Measurements from ENCODE around the gene IFNL4. TPM values are rescaled to one million over a fixed set of nuclear protein-coding genes. Genes with fewer than 3 reads are reported as not detected.
"Not testable (repeated sequence)": the region's sequence is repeated elsewhere in the genome, so short reads cannot be mapped to it uniquely, and the experiment has no call there.

IFNL4 gene
- total RNA-seq, 2 experiments from 2014 or later: not detected

GRCh38 chr19:39251081-39251480 lies 2.4 kb upstream of the IFNL4 start:
- ChIA-PET CTCF (no interaction called here), POLR2A (no interaction called here)
- Mint-ChIP-seq H3K4me3 (no peak overlapping the region), H3K9me3 (no peaks in the 10 kb centered on the region), H3K27ac (no peak overlapping the region), H3K36me3 (ENCODE audit: low read depth) (no peaks in the 10 kb centered on the region), H3K27me3 (peaks cover 10% of the 10 kb centered on the region), H3K4me1 (peaks cover 4% of the 10 kb centered on the region)
- no peak for DNase-seq

- peaks cover 4% of the 10 kb centered on the region for H3K4me1 Mint-ChIP-seq
- H3K27ac Mint-ChIP-seq: no peak overlapping the region
- peaks cover 7% of the 10 kb centered on the region for H3K27me3 Mint-ChIP-seq
- H3K9me3 Mint-ChIP-seq: no peaks in the 10 kb centered on the region
- no peak for DNase-seq
- H3K4me3 Mint-ChIP-seq: no peak overlapping the region
- ChIA-PET CTCF (interaction anchor here (0.6 kb wide), 1 partner anchor 36 kb away, joined by 6 read pairs; no protein-coding TSS in a partner anchor), POLR2A (no interaction called here)
- no peaks in the 10 kb centered on the region for H3K36me3 Mint-ChIP-seq (ENCODE audit: low read depth)
Observed at GRCh38 chr19:39247701-39248664, 673 bp downstream of the IFNL4 start.

- H3K27ac Mint-ChIP-seq: no peak overlapping the region
- peaks cover 4% of the 10 kb centered on the region for H3K4me1 Mint-ChIP-seq
- H3K9me3 Mint-ChIP-seq: no peaks in the 10 kb centered on the region
- no peaks in the 10 kb centered on the region for H3K36me3 Mint-ChIP-seq (ENCODE audit: low read depth)
- POLR2A ChIA-PET: no interaction called here
- CTCF ChIA-PET: interaction anchor here (0.6 kb wide), 1 partner anchor 36 kb away, joined by 6 read pairs; no protein-coding TSS in a partner anchor
- peaks cover 7% of the 10 kb centered on the region for H3K27me3 Mint-ChIP-seq
- no peak for DNase-seq
- H3K4me3 Mint-ChIP-seq: no peak overlapping the region
Observed at GRCh38 chr19:39246951-39247669, 1.5 kb downstream of the IFNL4 start.

- POLR2A ChIA-PET; DNase-seq; H3K27me3 Mint-ChIP-seq; H3K4me1 Mint-ChIP-seq; H3K4me3 Mint-ChIP-seq; H3K27ac Mint-ChIP-seq; H3K36me3 Mint-ChIP-seq (ENCODE audit: low read depth); CTCF ChIA-PET; H3K9me3 Mint-ChIP-seq: not testable (repeated sequence)
Observed at GRCh38 chr19:39245166-39245565, 3.5 kb downstream of the IFNL4 start.

GRCh38 chr19:39244410-39245100 lies 4.1 kb downstream of the IFNL4 start, which contains the start of gene IFNL3:
TSS of gene IFNL3 (minus strand) at chr19:39245006. CDS start at chr19:39244967, 39 bp downstream.
- H3K9me3 Mint-ChIP-seq; H3K4me3 Mint-ChIP-seq; H3K27me3 Mint-ChIP-seq; DNase-seq; POLR2A ChIA-PET; CTCF ChIA-PET; H3K4me1 Mint-ChIP-seq; H3K27ac Mint-ChIP-seq; H3K36me3 Mint-ChIP-seq (ENCODE audit: low read depth): not testable (repeated sequence)

GRCh38 chr19:39243741-39244140 lies 4.9 kb downstream of the IFNL4 start:
- H3K4me1 Mint-ChIP-seq; H3K36me3 Mint-ChIP-seq (ENCODE audit: low read depth); CTCF ChIA-PET; H3K4me3 Mint-ChIP-seq; H3K9me3 Mint-ChIP-seq; POLR2A ChIA-PET; DNase-seq; H3K27ac Mint-ChIP-seq; H3K27me3 Mint-ChIP-seq: not testable (repeated sequence)

- Mint-ChIP-seq H3K9me3 (no peaks in the 10 kb centered on the region), H3K36me3 (ENCODE audit: low read depth) (no peaks in the 10 kb centered on the region), H3K27ac (no peak overlapping the region), H3K4me1 (peaks cover 21% of the 10 kb centered on the region), H3K4me3 (no peak overlapping the region), H3K27me3 (peaks cover 2% of the 10 kb centered on the region)
- no peak for DNase-seq
- CTCF ChIA-PET: interaction anchor here (0.7 kb wide), 1 partner anchor 118 kb away, joined by 4 read pairs; no protein-coding TSS in a partner anchor
- POLR2A ChIA-PET: interaction anchor here (0.9 kb wide), 1 partner anchor 12 kb away, joined by 3 read pairs; no protein-coding TSS in a partner anchor
Observed at GRCh38 chr19:39240421-39240820, 8.2 kb downstream of the IFNL4 start.

- peaks cover 2% of the 10 kb centered on the region for H3K27me3 Mint-ChIP-seq
- H3K9me3 Mint-ChIP-seq: no peaks in the 10 kb centered on the region
- no peak for DNase-seq
- H3K36me3 Mint-ChIP-seq (ENCODE audit: low read depth): no peaks in the 10 kb centered on the region
- ChIA-PET CTCF (no interaction called here), POLR2A (no interaction called here)
- H3K4me1 Mint-ChIP-seq: peaks cover 21% of the 10 kb centered on the region
- H3K4me3 Mint-ChIP-seq: no peak overlapping the region
- no peak overlapping the region for H3K27ac Mint-ChIP-seq
Observed at GRCh38 chr19:39238944-39239343, 9.7 kb downstream of the IFNL4 start.

GRCh38 chr19:39238209-39238608 lies 10.4 kb downstream of the IFNL4 start:
- H3K4me1 Mint-ChIP-seq: peaks cover 21% of the 10 kb centered on the region

GRCh38 chr19:39237200-39238184 lies 11.2 kb downstream of the IFNL4 start:
- H3K36me3 Mint-ChIP-seq (ENCODE audit: low read depth): no peaks in the 10 kb centered on the region
- POLR2A ChIA-PET: interaction anchor here (0.7 kb wide), 1 partner anchor 71 kb away, joined by 3 read pairs; no protein-coding TSS in a partner anchor
- no peaks in the 10 kb centered on the region for H3K9me3 Mint-ChIP-seq
- CTCF ChIA-PET: no interaction called here
- DNase-seq: peak; percentile 49
- H3K4me3 Mint-ChIP-seq: no peak overlapping the region
- peaks cover 21% of the 10 kb centered on the region for H3K4me1 Mint-ChIP-seq
- H3K27ac Mint-ChIP-seq: no peak overlapping the region
- H3K27me3 Mint-ChIP-seq: peaks cover 2% of the 10 kb centered on the region

More at GRCh38 chr19:39238209-39238608, 10.4 kb downstream of the IFNL4 start:
- Mint-ChIP-seq H3K27me3 (peaks cover 2% of the 10 kb centered on the region), H3K36me3 (ENCODE audit: low read depth) (no peaks in the 10 kb centered on the region), H3K9me3 (no peaks in the 10 kb centered on the region), H3K27ac (no peak overlapping the region), H3K4me3 (no peak overlapping the region)
- POLR2A ChIA-PET: no interaction called here
- CTCF ChIA-PET: no interaction called here
- DNase-seq: no peak

GRCh38 chr19:39236527-39236926 lies 12.1 kb downstream of the IFNL4 start:
- ChIA-PET POLR2A (no interaction called here), CTCF (interaction anchor here (0.7 kb wide), 1 partner anchor 551 kb away, joined by 3 read pairs; no protein-coding TSS in a partner anchor)
- H3K36me3 Mint-ChIP-seq (ENCODE audit: low read depth): no peaks in the 10 kb centered on the region
- no peak overlapping the region for H3K4me3 Mint-ChIP-seq
- H3K27ac Mint-ChIP-seq: no peak overlapping the region
- peaks cover 2% of the 10 kb centered on the region for H3K27me3 Mint-ChIP-seq
- peaks cover 21% of the 10 kb centered on the region for H3K4me1 Mint-ChIP-seq
- peak; percentile 38 for DNase-seq
- no peaks in the 10 kb centered on the region for H3K9me3 Mint-ChIP-seq

- ChIA-PET CTCF (no interaction called here), POLR2A (no interaction called here)
- no peak overlapping the region for H3K27ac Mint-ChIP-seq
- H3K27me3 Mint-ChIP-seq: peaks cover 2% of the 10 kb centered on the region
- no peaks in the 10 kb centered on the region for H3K36me3 Mint-ChIP-seq (ENCODE audit: low read depth)
- H3K4me3 Mint-ChIP-seq: no peak overlapping the region
- no peak for DNase-seq
- peaks cover 12% of the 10 kb centered on the region for H3K4me1 Mint-ChIP-seq
- H3K9me3 Mint-ChIP-seq: no peaks in the 10 kb centered on the region
Observed at GRCh38 chr19:39232708-39233107, 15.9 kb downstream of the IFNL4 start.

All from activated CD4-positive, alpha-beta memory T cell treated with anti-CD3 and anti-CD28 coated beads, Interleukin-2, amount 10 ng/mL, durations not matched to agents 7 days and 5 days (primary cell).